DND-41 (cell line): Measurements from ENCODE around the gene TPX2.

Experiments
- EZH2 ChIP-seq: IDR thresholded peaks from 3 replicates; pipeline ENCODE4 v1.6.1; 2012; ENCODE audit warnings: borderline replicate concordance, low read depth, mild to moderate bottlenecking, moderate library complexity, low read length, inconsistent platforms; ENCODE audit not compliant: severe bottlenecking
- TF ChIP-seq, protein P1 (sequence below): IDR thresholded peaks from 2 replicates; pipeline ENCODE4 v1.5.1; 2012; ENCODE audit warnings: borderline replicate concordance, low read length, moderate library complexity, mild to moderate bottlenecking; ENCODE audit not compliant: poor library complexity, severe bottlenecking; ENCODE audit errors: extremely low read depth

DNA sequence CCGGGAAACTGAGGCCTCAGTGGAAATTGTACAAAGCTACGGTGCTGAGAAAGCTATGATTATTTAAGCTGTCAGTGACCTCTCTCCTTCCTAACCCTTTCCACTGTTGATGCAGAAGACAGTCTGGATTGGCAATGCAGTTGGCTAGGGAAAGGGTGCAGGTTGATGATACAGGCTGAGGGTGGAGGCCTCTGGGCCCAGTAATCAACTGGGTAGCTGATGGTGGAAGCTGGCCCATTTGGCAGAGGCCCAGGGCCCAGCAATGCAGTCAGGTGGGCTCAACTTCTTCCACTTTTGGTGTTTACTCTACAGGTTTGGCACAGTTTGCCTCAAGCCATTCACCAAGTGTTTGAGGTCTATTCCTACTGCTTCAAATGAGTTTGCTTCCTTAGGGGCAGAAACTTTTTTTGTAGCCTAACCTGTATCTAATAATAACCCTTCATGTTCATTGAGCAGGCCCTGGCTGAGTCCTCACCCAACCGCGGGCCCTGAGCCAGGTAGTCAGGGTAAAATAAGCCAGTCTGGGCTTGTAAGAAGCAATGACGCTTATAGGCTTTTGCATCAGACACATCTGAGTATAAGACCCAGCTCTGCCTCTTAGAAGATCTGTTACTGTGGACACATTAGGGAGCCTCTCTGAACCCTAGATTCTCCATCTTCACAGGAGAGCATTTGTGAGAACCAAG lies 28.5 kb upstream of the TPX2 start:
- TF ChIP-seq, protein P1, sequence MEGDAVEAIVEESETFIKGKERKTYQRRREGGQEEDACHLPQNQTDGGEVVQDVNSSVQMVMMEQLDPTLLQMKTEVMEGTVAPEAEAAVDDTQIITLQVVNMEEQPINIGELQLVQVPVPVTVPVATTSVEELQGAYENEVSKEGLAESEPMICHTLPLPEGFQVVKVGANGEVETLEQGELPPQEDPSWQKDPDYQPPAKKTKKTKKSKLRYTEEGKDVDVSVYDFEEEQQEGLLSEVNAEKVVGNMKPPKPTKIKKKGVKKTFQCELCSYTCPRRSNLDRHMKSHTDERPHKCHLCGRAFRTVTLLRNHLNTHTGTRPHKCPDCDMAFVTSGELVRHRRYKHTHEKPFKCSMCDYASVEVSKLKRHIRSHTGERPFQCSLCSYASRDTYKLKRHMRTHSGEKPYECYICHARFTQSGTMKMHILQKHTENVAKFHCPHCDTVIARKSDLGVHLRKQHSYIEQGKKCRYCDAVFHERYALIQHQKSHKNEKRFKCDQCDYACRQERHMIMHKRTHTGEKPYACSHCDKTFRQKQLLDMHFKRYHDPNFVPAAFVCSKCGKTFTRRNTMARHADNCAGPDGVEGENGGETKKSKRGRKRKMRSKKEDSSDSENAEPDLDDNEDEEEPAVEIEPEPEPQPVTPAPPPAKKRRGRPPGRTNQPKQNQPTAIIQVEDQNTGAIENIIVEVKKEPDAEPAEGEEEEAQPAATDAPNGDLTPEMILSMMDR = no peak
- no peak for TF ChIP-seq EZH2
